ENCODE results near the gene PFDN5.

The PFDN5 gene

GRCh38 chr12:53313996-53314395, 18.7 kb downstream of the PFDN5 start:
- DNase-seq (ENCODE audit: low read depth, low spot score), result no peak
- TF ChIP-seq, protein P1, sequence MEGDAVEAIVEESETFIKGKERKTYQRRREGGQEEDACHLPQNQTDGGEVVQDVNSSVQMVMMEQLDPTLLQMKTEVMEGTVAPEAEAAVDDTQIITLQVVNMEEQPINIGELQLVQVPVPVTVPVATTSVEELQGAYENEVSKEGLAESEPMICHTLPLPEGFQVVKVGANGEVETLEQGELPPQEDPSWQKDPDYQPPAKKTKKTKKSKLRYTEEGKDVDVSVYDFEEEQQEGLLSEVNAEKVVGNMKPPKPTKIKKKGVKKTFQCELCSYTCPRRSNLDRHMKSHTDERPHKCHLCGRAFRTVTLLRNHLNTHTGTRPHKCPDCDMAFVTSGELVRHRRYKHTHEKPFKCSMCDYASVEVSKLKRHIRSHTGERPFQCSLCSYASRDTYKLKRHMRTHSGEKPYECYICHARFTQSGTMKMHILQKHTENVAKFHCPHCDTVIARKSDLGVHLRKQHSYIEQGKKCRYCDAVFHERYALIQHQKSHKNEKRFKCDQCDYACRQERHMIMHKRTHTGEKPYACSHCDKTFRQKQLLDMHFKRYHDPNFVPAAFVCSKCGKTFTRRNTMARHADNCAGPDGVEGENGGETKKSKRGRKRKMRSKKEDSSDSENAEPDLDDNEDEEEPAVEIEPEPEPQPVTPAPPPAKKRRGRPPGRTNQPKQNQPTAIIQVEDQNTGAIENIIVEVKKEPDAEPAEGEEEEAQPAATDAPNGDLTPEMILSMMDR (IDR thresholded peaks at IDR 0.05; ENCODE audit: insufficient read depth, low read length, missing control alignments), result no peak
- POLR2A ChIA-PET, result no interaction called here
- CTCF ChIA-PET, result interaction anchor here (9.2 kb wide), 1 partner anchor 8 kb away, joined by 102 read pairs; the partner anchor contains the start of gene AAAS
- no peak overlapping the region for H3K4me3 ChIP-seq (ENCODE audit: low read depth, low read length)

- ChIA-PET CTCF (interaction anchor here (0.6 to 15.8 kb wide), 57 partner anchors 9 to 304 kb away, joined by 3 to 391 read pairs (median 4); partner anchors contain the start of genes AMHR2, ESPL1, ITGB7 and MYG1), POLR2A (interaction anchor here (0.6 to 2.4 kb wide), 21 partner anchors 9 to 240 kb away, joined by 3 to 19 read pairs (median 4); partner anchors contain the start of genes MYG1, PFDN5, SP7 and TARBP2)
- no peak for DNase-seq (ENCODE audit: low read depth, low spot score)
- TF ChIP-seq, protein P1 (IDR thresholded peaks at IDR 0.05; ENCODE audit: insufficient read depth, low read length, missing control alignments), result no peak
- H3K4me3 ChIP-seq (ENCODE audit: low read depth, low read length), result peak overlapping the region; percentile 97
Observed at GRCh38 chr12:53320352-53321195, 25.2 kb downstream of the PFDN5 start.

GRCh38 chr12:53324113-53324778, 28.9 kb downstream of the PFDN5 start:
- POLR2A ChIA-PET, result interaction anchor here (1.2 kb wide), 2 partner anchors 21 kb away, joined by 6 to 9 read pairs; no protein-coding TSS in a partner anchor
- DNase-seq (ENCODE audit: low read depth, low spot score), result no peak
- H3K4me3 ChIP-seq (ENCODE audit: low read depth, low read length), result peak overlapping the region; percentile 61
- TF ChIP-seq, protein P1 (IDR thresholded peaks at IDR 0.05; ENCODE audit: insufficient read depth, low read length, missing control alignments), result no peak
- CTCF ChIA-PET, result interaction anchor here (1.0 to 15.8 kb wide), 27 partner anchors 9 to 258 kb away, joined by 3 to 391 read pairs (median 5); partner anchors contain the start of genes AMHR2, MAP3K12, MYG1 and NPFF

DNA sequence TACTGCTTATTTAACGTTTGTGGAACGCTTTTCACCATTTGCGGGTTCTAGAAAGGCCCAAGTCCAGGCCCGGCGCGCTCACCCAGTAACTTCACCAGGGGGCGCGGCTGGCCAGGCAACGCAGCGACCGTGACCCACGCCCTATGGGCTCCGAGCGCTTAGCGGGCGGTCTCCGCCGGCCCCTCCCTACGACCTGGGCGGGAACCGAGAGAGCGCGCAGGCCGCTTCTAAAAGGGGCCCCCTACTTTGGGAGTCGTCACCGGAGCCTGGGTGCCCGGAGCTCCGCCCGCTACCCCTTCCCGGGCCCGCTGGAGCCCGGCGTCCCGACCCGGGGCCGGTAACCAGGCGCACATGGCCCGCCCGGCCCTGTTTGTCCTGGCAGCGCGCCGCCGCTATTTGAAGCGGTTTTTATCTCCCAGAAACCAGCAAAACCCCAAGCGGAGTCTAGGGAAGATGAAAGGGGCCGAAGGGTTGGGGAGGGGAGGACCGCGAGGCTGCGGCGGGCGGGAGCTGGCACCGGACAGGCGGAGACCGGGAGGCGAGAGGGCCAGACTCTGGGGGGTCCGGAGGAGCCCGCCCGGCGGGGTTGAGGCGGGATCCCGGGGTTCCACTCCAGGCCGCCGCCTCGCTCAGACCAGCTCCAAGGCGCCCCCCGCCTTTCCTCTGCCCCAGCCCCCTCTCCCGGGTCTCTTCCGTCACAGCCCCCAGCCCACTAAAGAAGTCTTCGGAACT, 29.6 kb downstream of the PFDN5 start:
- TF ChIP-seq, protein P1 (IDR thresholded peaks at IDR 0.05; ENCODE audit: insufficient read depth, low read length, missing control alignments), result peak; percentile 82
- POLR2A ChIA-PET, result interaction anchor here (0.5 to 1.2 kb wide), 4 partner anchors 20 to 197 kb away, joined by 3 to 9 read pairs (median 4); partner anchors contain the start of gene TARBP2
- CTCF ChIA-PET, result interaction anchor here (0.6 to 15.8 kb wide), 23 partner anchors 10 to 259 kb away, joined by 3 to 391 read pairs (median 5); partner anchors contain the start of genes AMHR2, MAP3K12, MYG1 and NPFF
- peak overlapping the region; percentile 61 for H3K4me3 ChIP-seq (ENCODE audit: low read depth, low read length)
- DNase-seq (ENCODE audit: low read depth, low spot score), result peak; percentile 16

- TF ChIP-seq, protein P1 (IDR thresholded peaks at IDR 0.05; ENCODE audit: insufficient read depth, low read length, missing control alignments), result no peak
- ChIA-PET CTCF (interaction anchor here (0.6 to 15.8 kb wide), 16 partner anchors 10 to 259 kb away, joined by 3 to 391 read pairs (median 8); partner anchors contain the start of genes AMHR2, NPFF and SP7), POLR2A (interaction anchor here (0.5 to 1.2 kb wide), 4 partner anchors 19 to 198 kb away, joined by 3 to 9 read pairs (median 4); partner anchors contain the start of gene TARBP2)
- H3K4me3 ChIP-seq (ENCODE audit: low read depth, low read length), result peak overlapping the region; percentile 61
- no peak for DNase-seq (ENCODE audit: low read depth, low spot score)
Observed at GRCh38 chr12:53325511-53326061, 30.2 kb downstream of the PFDN5 start.

All from AG04449 (cell line).